Measurements from ENCODE around the gene GALNS.

GRCh38 chr16:88865742-88866141 lies 9.0 kb upstream of the GALNS start:
- TF ChIP-seq, protein P1, sequence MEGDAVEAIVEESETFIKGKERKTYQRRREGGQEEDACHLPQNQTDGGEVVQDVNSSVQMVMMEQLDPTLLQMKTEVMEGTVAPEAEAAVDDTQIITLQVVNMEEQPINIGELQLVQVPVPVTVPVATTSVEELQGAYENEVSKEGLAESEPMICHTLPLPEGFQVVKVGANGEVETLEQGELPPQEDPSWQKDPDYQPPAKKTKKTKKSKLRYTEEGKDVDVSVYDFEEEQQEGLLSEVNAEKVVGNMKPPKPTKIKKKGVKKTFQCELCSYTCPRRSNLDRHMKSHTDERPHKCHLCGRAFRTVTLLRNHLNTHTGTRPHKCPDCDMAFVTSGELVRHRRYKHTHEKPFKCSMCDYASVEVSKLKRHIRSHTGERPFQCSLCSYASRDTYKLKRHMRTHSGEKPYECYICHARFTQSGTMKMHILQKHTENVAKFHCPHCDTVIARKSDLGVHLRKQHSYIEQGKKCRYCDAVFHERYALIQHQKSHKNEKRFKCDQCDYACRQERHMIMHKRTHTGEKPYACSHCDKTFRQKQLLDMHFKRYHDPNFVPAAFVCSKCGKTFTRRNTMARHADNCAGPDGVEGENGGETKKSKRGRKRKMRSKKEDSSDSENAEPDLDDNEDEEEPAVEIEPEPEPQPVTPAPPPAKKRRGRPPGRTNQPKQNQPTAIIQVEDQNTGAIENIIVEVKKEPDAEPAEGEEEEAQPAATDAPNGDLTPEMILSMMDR (IDR thresholded peaks at IDR 0.05), result no peak
- TF ChIP-seq POLR2A (IDR thresholded peaks at IDR 0.05), result no peak
